ENCODE measurements around the gene ZCCHC2. TPM values are rescaled to one million over a fixed set of nuclear protein-coding genes. Genes with fewer than 3 reads are reported as not detected.

Gene ZCCHC2
- total and polyA plus RNA-seq, 2 of the 8 experiments (the other 6 are each of a cell fraction or from before 2014, with no cell fraction given) = 13.5 to 18.6 TPM

- H2AFZ ChIP-seq (ENCODE audit: low read length) = no peak overlapping the region
- 77% methylated on average over 4 of the region's 4 CpGs; no CpG with 5 or more reads in 1 of the 2 experiments for WGBS, 2 experiments (ENCODE audit: extremely low coverage in 1 of 2, insufficient coverage in 1 of 2, insufficient read length in 1 of 2, insufficient replicate concordance in 2 of 2, low coverage in 1 of 2, low lambda C conversion rate in 2 of 2, missing lambda C conversion rate in 1 of 2)
- FAIRE-seq (no peak), DNase-seq (ENCODE audit: low read depth in 1 of 2, low spot score in 2 of 2) (no peak)
- H2BK15ac ChIP-seq (ENCODE audit: low read length) = no peak overlapping the region
- no peak overlapping the region for H3K27ac ChIP-seq (ENCODE audit: low read depth, low read length)
- peaks cover 17% of the 10 kb centered on the region; the same call in 1 of the 2 replicates for H3K23me2 ChIP-seq (ENCODE audit: low read depth, low read length)
- no peak overlapping the region for H3K9ac ChIP-seq (replicated peaks in 1 of 4; ENCODE audit: extremely low read depth in 1 of 4, low read depth in 3 of 4, low read length in 3 of 4)
- H3K4me2 ChIP-seq (ENCODE audit: insufficient read depth in 1 of 2, low read depth in 2 of 2, low read length in 2 of 2) = peak overlapping the region in 1 of 2 experiments; percentile 58; a peak in 1 of 4 replicates
- no peak overlapping the region for H3K18ac ChIP-seq (ENCODE audit: extremely low read depth, low read length)
- H3K9me3 ChIP-seq (ENCODE audit: insufficient read depth in 2 of 2, low read depth in 1 of 2, low read length in 1 of 2) = no peaks in the 10 kb centered on the region
- peaks cover 0 to 11% of the 10 kb centered on the region in 2 experiments; a peak in 2 of 4 replicates for H3K79me2 ChIP-seq (ENCODE audit: control insufficient read depth in 1 of 2, insufficient read depth in 2 of 2, low read length in 2 of 2)
- H3K27me3 ChIP-seq (replicated peaks in 1 of 4; ENCODE audit: control insufficient read depth in 3 of 4, extremely low read depth in 1 of 4, insufficient read depth in 3 of 4, low read length in 3 of 4) = peaks cover 0 to 28% (median 16%) of the 10 kb centered on the region in 4 experiments; a peak in 6 of 7 replicates
- no peak overlapping the region for H2BK12ac ChIP-seq (ENCODE audit: low read depth, low read length)
- peaks cover 0 to 9% (median 2%) of the 10 kb centered on the region in 4 experiments; a peak in 5 of 7 replicates for H3K4me1 ChIP-seq (replicated peaks in 1 of 4; ENCODE audit: control insufficient read depth in 3 of 4, insufficient read depth in 4 of 4, low read length in 3 of 4)
- H2BK20ac ChIP-seq (ENCODE audit: low read length) = no peak overlapping the region
- H3K14ac ChIP-seq (ENCODE audit: insufficient read length) = no peak overlapping the region
- H4K20me1 ChIP-seq (replicated peaks in 1 of 2; ENCODE audit: control insufficient read depth in 1 of 2, insufficient read depth in 2 of 2, low read length in 2 of 2) = peaks cover 8 to 17% of the 10 kb centered on the region in 2 experiments
- no peak overlapping the region for H2AK5ac ChIP-seq (ENCODE audit: low read depth, low read length)
- no peak overlapping the region for H4K8ac ChIP-seq (ENCODE audit: extremely low read depth, insufficient read depth, low read length)
- H3K4ac ChIP-seq (replicated peaks; ENCODE audit: insufficient read length, low read depth, low read length) = no peak overlapping the region
- no peaks in the 10 kb centered on the region for H3K79me1 ChIP-seq (ENCODE audit: low read depth, low read length)
- H3K4me3 ChIP-seq (ENCODE audit: extremely low read depth in 1 of 4, insufficient read depth in 2 of 4, low read depth in 3 of 4, low read length in 4 of 4) = 0 out of 8 replicates have a peak overlapping the region, but pooled peaks of 1 of the 4 experiments have one; percentile 85
- ChIA-PET CTCF (ENCODE audit: partially characterized antibody) (interaction anchor here (0.7 to 1.9 kb wide), 3 partner anchors 9 to 88 kb away, joined by 3 to 4 read pairs (median 3); no protein-coding TSS in a partner anchor), POLR2A (ENCODE audit: partially characterized antibody) (interaction anchor here (1.0 kb wide), 1 partner anchor 10 kb away, joined by 3 read pairs; no protein-coding TSS in a partner anchor)
- no peak overlapping the region for H3K56ac ChIP-seq (replicated peaks; ENCODE audit: insufficient read length, low read depth, low read length)
- H4K5ac ChIP-seq (ENCODE audit: insufficient read length, low read depth, low read length) = no peak overlapping the region
- H2BK120ac ChIP-seq (replicated peaks; ENCODE audit: low read depth, low read length) = no peak overlapping the region
- H2BK5ac ChIP-seq (ENCODE audit: low read depth, low read length) = no peak overlapping the region
- TF ChIP-seq FOSL1 (IDR thresholded peaks at IDR 0.05; ENCODE audit: insufficient read depth, low read depth, low read length) (no peak), CREB1 (IDR thresholded peaks at IDR 0.05) (no peak), TAF1 (IDR thresholded peaks at IDR 0.05; ENCODE audit: low read depth, low read length) (no peak), SIRT6 (IDR thresholded peaks at IDR 0.05; ENCODE audit: low read length) (no peak), CBX5 (IDR thresholded peaks at IDR 0.05; ENCODE audit: low read depth, low read length) (no peak), ATF3 (IDR thresholded peaks at IDR 0.05; ENCODE audit: insufficient read depth, low read depth, low read length) (no peak), CHD2 (IDR thresholded peaks at IDR 0.05; ENCODE audit: low read length) (no peak), HDAC2 (IDR thresholded peaks at IDR 0.05; ENCODE audit: borderline replicate concordance in 1 of 2, low read depth in 2 of 2, low read length in 2 of 2) (no peak)
- H4K91ac ChIP-seq (replicated peaks; ENCODE audit: insufficient read length, low read length) = no peak overlapping the region
- no peak overlapping the region for H3K23ac ChIP-seq (ENCODE audit: insufficient read length)
- H3K36me3 ChIP-seq (ENCODE audit: control insufficient read depth in 2 of 4, insufficient read depth in 4 of 4, low read length in 3 of 4) = no peaks in the 10 kb centered on the region
Observed at GRCh38 chr18:62521082-62521481, 1.7 kb upstream of the ZCCHC2 start.
